NCI-H2029 (cell line): ENCODE data around the gene NKX2-4.
A peak's percentile ranks its signal among the peaks of the same experiment; 100 is the strongest.

Experiments used
- DNase-seq: peaks from one replicate; lab custom pipeline; 2025; lab: John Stamatoyannopoulos, UW

Gene NKX2-4

GRCh38 chr20:21360705-21361104, 36.6 kb downstream of the NKX2-4 start:
- peak; percentile 46 for DNase-seq

GRCh38 chr20:21358737-21359136, 38.6 kb downstream of the NKX2-4 start:
- DNase-seq = no peak

DNA sequence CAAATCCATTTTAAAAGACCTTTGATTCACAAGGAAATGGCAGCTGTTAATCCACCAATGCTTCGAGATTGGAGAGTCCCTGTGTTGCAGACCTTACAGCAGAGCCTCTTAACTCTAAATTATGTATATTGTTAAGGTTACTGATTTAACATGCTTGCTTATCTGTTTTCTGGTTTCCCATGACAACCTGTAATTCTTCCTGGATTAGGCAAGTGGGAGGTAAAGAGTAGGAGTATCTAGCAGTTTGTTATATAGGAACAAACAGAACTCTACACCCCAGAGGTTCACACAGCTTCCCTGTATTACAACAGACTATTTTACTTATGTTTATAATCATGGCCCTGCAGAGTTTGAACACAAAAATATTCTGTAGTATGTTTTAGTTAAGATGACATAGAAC, 39.5 kb downstream of the NKX2-4 start:
- DNase-seq = peak; percentile 79

GRCh38 chr20:21356386-21356785, 40.9 kb downstream of the NKX2-4 start:
- DNase-seq = no peak

- DNase-seq = no peak
Measured at GRCh38 chr20:21355981-21356380, 41.3 kb downstream of the NKX2-4 start.

GRCh38 chr20:21353236-21353635, 44.1 kb downstream of the NKX2-4 start:
- DNase-seq = no peak

- no peak for DNase-seq
Measured at GRCh38 chr20:21352703-21353102, 44.6 kb downstream of the NKX2-4 start.
